ENCODE measurements around the gene SDR42E1.
"Not testable (repeated sequence)": the region's sequence is repeated elsewhere in the genome, so short reads cannot be mapped to it uniquely, and the experiment has no call there.

The SDR42E1 gene

DNA sequence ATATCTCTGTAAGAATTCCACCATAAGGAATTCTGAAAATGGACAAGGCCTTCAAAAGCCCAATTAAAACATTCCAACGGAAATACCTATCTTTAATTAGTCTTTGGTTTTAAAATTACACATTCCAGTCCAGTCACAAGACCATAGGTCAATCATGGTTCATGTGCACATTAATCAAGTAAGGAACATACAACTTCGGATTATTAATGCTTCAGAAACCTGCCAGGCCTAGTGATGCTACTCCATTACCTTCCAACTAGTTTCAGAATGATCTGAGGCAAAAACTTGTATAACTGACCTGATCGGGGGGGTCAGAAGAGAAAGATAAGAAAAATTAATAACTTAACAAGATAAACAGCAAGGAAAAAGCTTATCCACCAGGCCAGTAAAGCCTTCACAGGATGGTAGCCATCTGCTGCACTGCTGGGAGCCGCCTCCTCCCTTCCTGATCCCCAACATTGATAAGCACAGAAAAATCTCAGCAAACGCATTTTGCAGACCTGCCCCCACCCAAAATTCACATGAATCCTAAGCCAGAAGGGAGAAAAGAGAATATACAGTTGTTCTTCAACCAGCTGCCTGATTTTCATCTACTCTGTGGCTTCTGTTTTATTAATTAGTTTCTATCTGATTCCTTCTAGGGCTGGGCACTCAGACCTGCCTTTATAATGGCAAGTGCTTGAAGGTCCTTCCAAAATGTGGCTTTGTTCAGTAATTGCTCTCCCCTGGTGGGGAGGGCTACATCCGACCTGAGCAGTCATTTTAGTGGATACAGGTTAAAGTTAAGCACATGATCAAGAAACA, 6.0 kb downstream of the SDR42E1 start:
- peaks cover 4% of the 10 kb centered on the region for H3K4me1 Mint-ChIP-seq
- peaks cover 22% of the 10 kb centered on the region for H3K9me3 Mint-ChIP-seq
- CTCF ChIA-PET = no interaction called here
- peaks cover 23% of the 10 kb centered on the region for H3K36me3 Mint-ChIP-seq
- no peak for DNase-seq
- no peak overlapping the region for H3K4me3 Mint-ChIP-seq
- H3K27ac Mint-ChIP-seq = no peak overlapping the region
- no peaks in the 10 kb centered on the region for H3K27me3 Mint-ChIP-seq

DNA sequence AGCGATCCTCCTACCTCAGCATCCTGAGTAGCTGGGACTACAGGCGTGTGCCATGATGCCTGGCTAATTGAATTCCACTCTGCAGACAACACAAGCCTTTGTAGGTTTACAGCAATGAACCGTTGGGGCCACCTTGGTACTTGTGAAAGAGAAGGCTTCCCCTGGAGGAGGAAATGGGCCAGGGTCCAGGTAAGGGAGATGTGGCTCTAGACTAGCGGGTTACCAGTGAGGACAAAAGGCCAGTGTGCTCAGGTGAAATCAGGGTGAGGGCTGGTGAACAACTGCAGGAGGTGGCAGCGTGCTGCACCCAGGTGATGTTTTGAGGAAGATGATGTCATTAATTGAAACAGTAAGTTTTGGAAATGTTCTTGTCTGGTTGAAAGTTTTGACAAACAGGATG, 6.7 kb downstream of the SDR42E1 start:
- CTCF ChIA-PET = no interaction called here
- DNase-seq = no peak
- H3K9me3 Mint-ChIP-seq = peaks cover 16% of the 10 kb centered on the region
- H3K4me3 Mint-ChIP-seq = no peak overlapping the region
- H3K27ac Mint-ChIP-seq = no peak overlapping the region
- peaks cover 26% of the 10 kb centered on the region for H3K36me3 Mint-ChIP-seq
- H3K27me3 Mint-ChIP-seq = no peaks in the 10 kb centered on the region
- no peaks in the 10 kb centered on the region for H3K4me1 Mint-ChIP-seq

DNA sequence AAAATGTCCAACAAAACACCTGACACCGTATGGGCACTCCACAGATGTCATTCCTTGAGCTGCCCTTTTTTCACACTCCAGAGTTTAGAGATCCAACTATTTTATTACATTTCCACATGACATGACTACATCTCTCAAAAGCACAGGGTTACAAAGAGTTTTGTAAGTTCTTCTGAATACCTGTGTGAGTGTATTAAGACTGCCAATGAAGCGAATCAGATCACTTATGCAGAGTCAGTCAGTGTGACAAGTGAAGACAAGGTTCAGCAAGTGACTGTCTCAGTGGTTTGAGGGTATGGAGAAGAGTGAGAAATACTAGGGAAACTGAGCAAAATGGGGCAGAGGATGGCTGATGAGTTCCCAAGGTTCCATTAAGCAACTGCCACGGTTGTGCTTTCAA, 8.4 kb downstream of the SDR42E1 start:
- no peaks in the 10 kb centered on the region for H3K4me1 Mint-ChIP-seq
- no peak for DNase-seq
- H3K9me3 Mint-ChIP-seq = no peaks in the 10 kb centered on the region
- no peak overlapping the region for H3K27ac Mint-ChIP-seq
- H3K4me3 Mint-ChIP-seq = no peak overlapping the region
- no peaks in the 10 kb centered on the region for H3K27me3 Mint-ChIP-seq
- peaks cover 22% of the 10 kb centered on the region for H3K36me3 Mint-ChIP-seq
- CTCF ChIA-PET = no interaction called here

DNA sequence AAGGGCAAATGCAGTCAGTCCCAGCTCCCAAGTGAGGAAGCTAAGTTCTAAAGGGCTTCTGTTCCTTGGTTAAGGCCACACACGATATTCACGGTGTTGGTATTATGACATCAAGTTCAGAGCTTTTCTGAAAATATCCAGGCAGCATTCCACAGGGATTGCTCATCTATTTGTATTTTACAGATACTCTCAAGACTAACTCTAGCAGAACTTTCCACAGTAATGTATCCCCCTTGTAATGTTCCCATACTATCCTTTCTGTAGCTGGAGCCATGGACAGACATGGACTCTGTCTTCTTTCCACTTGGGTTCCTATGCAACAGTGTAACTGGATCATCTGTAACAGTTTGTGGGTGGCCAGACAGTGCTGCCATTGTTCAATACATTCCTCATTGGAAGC, 13.5 kb downstream of the SDR42E1 start:
- H3K9me3 Mint-ChIP-seq = no peaks in the 10 kb centered on the region
- DNase-seq = no peak

DNA sequence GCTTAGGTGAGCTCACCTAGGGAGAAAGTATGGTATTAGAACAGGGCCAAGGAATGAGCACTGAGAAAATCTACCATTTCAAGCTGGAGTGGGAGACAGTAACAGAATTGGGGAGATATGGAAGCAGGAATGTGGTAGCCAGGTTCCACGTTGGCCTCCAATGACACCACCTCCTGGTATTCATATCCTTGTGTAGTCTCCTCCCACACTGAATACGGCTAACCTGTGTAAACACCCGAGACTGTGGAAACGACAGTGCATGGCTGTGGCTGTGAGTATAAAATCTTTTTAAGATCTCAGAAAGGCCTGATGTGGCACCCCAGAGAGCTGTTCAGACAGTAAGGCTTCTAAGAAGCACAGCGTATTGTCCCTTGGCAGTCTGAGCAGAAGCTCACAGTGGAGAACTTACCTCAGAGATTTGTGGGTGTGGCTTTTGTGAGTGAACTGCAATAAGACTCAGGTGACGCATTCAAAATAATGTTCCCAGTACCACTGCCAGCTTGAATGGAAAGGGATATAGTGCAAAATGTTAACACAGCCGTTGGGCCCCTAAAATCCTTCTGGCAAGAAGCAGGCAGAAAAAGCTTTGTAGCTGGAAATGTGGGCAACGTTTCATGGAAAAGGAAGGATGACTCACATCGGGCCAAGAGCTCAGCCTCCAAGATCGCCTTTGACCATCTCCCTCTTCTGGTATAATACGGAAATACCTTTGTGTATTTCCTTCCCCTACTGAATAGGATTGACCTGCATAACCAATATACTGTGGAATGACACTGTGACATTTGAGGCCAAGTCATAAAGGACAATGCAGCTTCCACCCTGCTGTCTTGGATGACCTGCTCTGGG, 14.4 kb downstream of the SDR42E1 start:
- CTCF ChIA-PET = interaction anchor here (1.6 to 1.7 kb wide), 2 partner anchors 107 to 233 kb away, joined by 4 to 6 read pairs; no protein-coding TSS in a partner anchor
- Mint-ChIP-seq H3K27ac (no peak overlapping the region), H3K27me3 (no peaks in the 10 kb centered on the region), H3K4me1 (no peaks in the 10 kb centered on the region), H3K36me3 (peaks cover 16% of the 10 kb centered on the region), H3K9me3 (no peaks in the 10 kb centered on the region), H3K4me3 (no peak overlapping the region)
- no peak for DNase-seq

More for the DNA sequence above, 13.5 kb downstream of the SDR42E1 start:
- H3K4me1 Mint-ChIP-seq = no peaks in the 10 kb centered on the region
- no peak overlapping the region for H3K27ac Mint-ChIP-seq
- H3K27me3 Mint-ChIP-seq = no peaks in the 10 kb centered on the region
- no peak overlapping the region for H3K4me3 Mint-ChIP-seq
- peaks cover 20% of the 10 kb centered on the region for H3K36me3 Mint-ChIP-seq
- CTCF ChIA-PET = interaction anchor here (0.5 to 1.7 kb wide), 2 partner anchors 108 to 245 kb away, joined by 3 to 6 read pairs; no protein-coding TSS in a partner anchor

DNA sequence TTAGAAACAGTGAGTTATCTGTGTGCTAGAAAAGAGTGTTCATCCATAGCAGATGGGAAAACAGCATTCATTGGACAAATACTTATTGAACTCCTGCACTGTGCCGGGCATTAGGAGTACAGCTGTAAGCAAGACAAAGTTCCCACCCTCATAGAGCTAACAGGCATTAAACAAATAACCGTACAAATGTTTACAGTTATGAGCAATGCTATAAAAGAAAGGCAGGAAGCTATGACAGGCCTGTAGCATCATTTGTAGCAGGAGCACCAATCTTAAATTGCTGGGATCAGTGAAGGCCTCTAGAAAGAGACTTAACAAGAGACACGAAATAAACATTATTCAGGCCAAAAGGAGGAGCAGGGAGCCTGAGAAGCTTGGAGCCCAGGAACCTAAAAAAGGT, 15.6 kb downstream of the SDR42E1 start:
- no peak overlapping the region for H3K4me3 Mint-ChIP-seq
- H3K36me3 Mint-ChIP-seq = peaks cover 15% of the 10 kb centered on the region
- CTCF ChIA-PET = interaction anchor here (1.6 kb wide), 1 partner anchor 235 kb away, joined by 4 read pairs; no protein-coding TSS in a partner anchor
- no peaks in the 10 kb centered on the region for H3K4me1 Mint-ChIP-seq
- no peak for DNase-seq
- no peak overlapping the region for H3K27ac Mint-ChIP-seq
- no peaks in the 10 kb centered on the region for H3K27me3 Mint-ChIP-seq
- no peaks in the 10 kb centered on the region for H3K9me3 Mint-ChIP-seq

DNA sequence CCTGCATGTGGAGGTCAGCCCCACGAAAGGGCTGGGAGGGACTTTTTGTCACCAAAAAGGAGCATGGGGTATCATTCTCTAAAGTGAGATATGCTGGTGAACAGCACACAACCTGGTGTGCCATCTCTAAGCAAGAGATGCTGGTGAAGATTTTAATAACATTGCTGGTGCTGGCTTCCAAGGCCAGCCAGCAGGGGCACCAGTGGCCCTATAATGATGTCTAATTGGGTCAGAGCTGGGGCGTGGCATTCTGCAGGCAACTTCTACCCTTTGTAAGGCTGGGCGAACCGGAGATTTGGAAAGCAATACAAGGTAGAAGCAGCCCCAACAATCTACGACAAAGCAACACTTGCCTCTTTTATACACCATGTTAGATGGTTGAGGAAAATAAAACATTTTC, 16.8 kb downstream of the SDR42E1 start:
- Mint-ChIP-seq H3K27ac (no peak overlapping the region), H3K9me3 (no peaks in the 10 kb centered on the region), H3K4me1 (no peaks in the 10 kb centered on the region), H3K27me3 (no peaks in the 10 kb centered on the region), H3K4me3 (no peak overlapping the region), H3K36me3 (peaks cover 9% of the 10 kb centered on the region)
- no peak for DNase-seq
- CTCF ChIA-PET = no interaction called here

DNA sequence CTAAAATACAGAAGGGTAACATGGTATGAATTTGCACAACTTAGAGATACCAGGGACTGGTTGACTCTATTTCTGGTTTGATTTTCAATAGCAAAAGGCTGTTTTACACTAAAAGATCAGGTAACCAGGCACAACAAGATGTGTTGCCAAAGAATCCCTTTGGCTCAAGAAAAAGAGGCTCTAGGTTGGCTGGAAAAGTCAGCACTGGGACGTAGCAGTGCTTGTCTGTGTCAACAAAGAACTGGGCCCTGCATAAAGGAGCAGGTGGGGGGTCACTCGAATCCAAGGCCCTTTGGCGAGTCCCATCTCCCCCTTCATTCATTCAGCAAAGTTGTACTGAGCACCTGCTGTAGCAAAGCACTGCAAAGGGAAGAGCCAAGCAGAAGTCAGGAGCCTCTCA, 18.4 kb downstream of the SDR42E1 start:
- no peak overlapping the region for H3K4me3 Mint-ChIP-seq
- H3K27me3 Mint-ChIP-seq = no peaks in the 10 kb centered on the region
- no peaks in the 10 kb centered on the region for H3K4me1 Mint-ChIP-seq
- peaks cover 2% of the 10 kb centered on the region for H3K36me3 Mint-ChIP-seq
- no peak overlapping the region for H3K27ac Mint-ChIP-seq
- no peaks in the 10 kb centered on the region for H3K9me3 Mint-ChIP-seq
- no peak for DNase-seq
- CTCF ChIA-PET = no interaction called here

DNA sequence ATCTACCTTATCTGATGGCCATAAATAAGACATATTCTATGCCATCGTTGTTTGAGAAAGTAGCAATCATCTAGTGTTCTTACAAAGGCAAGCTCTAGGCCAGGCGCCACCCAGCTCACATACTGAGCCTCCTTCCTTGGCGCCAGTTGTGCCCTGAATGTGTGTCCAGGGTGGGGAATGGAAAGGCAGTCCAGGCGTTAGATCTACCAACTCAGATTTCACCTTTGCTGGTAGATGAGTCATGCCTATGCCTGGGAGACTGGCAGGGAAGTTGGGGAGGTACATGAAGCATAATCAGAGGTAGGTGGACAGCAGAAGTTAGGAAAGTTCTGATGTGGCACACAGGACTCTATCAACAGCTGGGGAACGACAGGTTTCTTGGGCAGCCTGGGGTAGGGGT, 23.6 kb downstream of the SDR42E1 start:
- no peak overlapping the region for H3K27ac Mint-ChIP-seq
- no peak overlapping the region for H3K4me3 Mint-ChIP-seq
- no peaks in the 10 kb centered on the region for H3K27me3 Mint-ChIP-seq
- no peaks in the 10 kb centered on the region for H3K36me3 Mint-ChIP-seq
- H3K9me3 Mint-ChIP-seq = no peaks in the 10 kb centered on the region
- CTCF ChIA-PET = no interaction called here
- DNase-seq = no peak
- no peaks in the 10 kb centered on the region for H3K4me1 Mint-ChIP-seq

DNA sequence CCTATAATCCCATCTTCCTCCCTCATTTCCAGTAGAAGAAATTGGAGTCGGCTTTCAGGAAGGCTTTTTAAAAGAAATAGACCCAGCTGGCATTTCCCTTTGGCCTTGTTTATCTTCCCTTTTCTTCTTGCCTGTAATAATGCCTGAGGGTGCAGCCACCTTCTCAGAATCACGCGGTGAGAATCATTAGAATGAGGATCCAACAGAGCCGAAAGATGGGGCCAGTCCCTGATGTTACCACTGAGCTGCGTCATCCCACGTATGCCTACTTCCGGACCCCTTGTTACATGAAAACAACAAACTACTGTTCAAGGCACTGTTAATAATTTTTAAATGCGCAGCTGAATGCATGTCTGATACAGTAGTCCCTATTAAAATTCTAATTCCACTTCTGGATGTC, 24.1 kb downstream of the SDR42E1 start:
- H3K36me3 Mint-ChIP-seq = no peaks in the 10 kb centered on the region
- H3K27ac Mint-ChIP-seq = no peak overlapping the region
- no peaks in the 10 kb centered on the region for H3K27me3 Mint-ChIP-seq
- H3K4me3 Mint-ChIP-seq = no peak overlapping the region
- H3K9me3 Mint-ChIP-seq = no peaks in the 10 kb centered on the region
- no peak for DNase-seq
- no peaks in the 10 kb centered on the region for H3K4me1 Mint-ChIP-seq
- CTCF ChIA-PET = no interaction called here

DNA sequence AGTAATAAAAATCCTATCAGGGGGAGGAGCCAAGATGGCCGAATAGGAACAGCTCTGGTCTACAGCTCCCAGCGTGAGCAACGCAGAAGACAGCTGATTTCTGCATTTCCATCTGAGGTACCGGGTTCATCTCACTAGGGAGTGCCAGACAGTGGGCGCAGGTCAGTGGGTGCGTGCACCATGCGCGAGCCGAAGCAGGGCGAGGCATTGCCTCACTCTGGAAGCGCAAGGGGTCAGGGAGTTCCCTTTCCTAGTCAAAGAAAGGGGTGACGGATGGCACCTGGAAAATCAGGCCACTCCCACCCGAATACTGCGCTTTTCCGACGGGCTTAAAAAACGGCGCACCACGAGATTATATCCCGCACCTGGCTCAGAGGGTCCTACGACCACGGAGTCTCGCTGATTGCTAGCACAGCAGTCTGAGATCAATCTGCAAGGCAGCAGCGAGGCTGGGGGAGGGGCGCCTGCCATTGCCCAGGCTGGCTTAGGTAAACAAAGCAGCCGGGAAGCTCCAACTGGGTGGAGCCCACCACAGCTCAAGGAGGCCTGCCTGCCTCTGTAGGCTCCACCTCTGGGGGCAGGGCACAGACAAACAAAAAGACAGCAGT, 33.8 kb downstream of the SDR42E1 start:
- H3K27ac Mint-ChIP-seq, H3K4me3 Mint-ChIP-seq, H3K36me3 Mint-ChIP-seq, H3K9me3 Mint-ChIP-seq, CTCF ChIA-PET, H3K4me1 Mint-ChIP-seq, H3K27me3 Mint-ChIP-seq, DNase-seq: not testable (repeated sequence)

DNA sequence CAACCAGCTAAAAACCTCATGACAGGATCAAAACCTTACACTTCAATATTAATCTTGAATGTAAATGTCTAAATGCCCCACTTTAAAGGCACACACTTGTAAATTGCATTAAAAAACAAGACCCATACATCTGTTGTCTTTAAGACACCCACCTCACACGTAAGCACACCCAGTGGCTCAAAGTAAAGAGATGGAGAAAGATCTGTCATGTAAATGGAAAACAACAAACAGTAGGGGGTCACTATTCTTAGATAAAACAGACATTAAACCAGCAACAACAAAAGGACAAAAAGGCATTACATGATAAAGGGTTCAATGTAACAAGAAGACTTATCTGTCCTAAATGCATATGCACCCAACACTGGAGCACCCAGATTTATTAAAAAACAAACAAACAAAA, 35.6 kb downstream of the SDR42E1 start:
- H3K4me3 Mint-ChIP-seq = no peak overlapping the region
- CTCF ChIA-PET = no interaction called here

DNA sequence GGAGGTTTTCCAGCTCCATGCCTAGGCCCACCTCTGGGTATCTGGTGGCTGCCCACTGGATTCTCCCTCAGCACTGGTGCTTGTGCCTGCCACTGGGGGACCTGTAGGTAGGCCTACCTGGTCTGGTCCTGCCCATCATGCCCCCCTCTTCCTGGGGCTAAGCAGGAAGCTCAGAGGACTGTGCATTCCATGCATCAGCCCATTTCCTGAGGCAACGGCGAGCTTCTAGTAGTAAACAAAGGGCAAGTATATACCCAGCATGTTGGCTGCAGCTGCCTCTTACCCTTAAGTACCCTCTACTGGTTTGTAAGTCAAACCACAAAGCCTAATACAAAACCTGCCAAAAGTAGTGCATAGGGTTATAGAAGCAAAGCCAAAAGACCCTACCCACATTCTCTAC, 37.5 kb downstream of the SDR42E1 start:
- H3K27me3 Mint-ChIP-seq = no peaks in the 10 kb centered on the region
- H3K4me3 Mint-ChIP-seq = no peak overlapping the region
- no peak overlapping the region for H3K27ac Mint-ChIP-seq
- H3K4me1 Mint-ChIP-seq = no peaks in the 10 kb centered on the region
- no peak for DNase-seq
- peaks cover 6% of the 10 kb centered on the region for H3K9me3 Mint-ChIP-seq
- H3K36me3 Mint-ChIP-seq = peaks cover 1% of the 10 kb centered on the region
- CTCF ChIA-PET = no interaction called here

More for the DNA sequence above, 35.6 kb downstream of the SDR42E1 start:
- H3K4me1 Mint-ChIP-seq = no peaks in the 10 kb centered on the region
- peaks cover 1% of the 10 kb centered on the region for H3K36me3 Mint-ChIP-seq
- no peak overlapping the region for H3K27ac Mint-ChIP-seq
- no peaks in the 10 kb centered on the region for H3K27me3 Mint-ChIP-seq
- H3K9me3 Mint-ChIP-seq = peaks cover 6% of the 10 kb centered on the region
- no peak for DNase-seq

DNA sequence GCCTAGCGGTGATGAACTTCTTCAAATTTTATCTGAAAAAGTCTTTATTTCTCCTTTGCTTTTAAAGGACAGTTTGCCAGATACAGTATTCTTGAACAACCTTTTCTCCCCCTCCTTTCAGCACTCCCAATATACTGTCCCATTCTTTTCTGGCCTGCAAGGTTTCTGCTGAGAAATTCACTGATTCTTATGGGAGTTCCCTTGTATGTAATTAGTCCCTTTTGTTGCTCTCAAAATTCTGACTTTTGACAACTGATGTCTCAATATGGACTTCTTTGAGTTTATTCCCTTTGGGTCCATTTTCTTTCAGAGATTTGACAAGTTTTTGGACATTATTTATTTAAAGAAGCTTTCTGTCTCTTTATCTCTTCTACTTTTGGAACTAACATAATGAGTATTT, 39.4 kb downstream of the SDR42E1 start:
- no peak overlapping the region for H3K4me3 Mint-ChIP-seq
- H3K9me3 Mint-ChIP-seq = peaks cover 6% of the 10 kb centered on the region
- no peak for DNase-seq
- H3K36me3 Mint-ChIP-seq = peaks cover 1% of the 10 kb centered on the region
- no peaks in the 10 kb centered on the region for H3K27me3 Mint-ChIP-seq
- no peaks in the 10 kb centered on the region for H3K4me1 Mint-ChIP-seq
- CTCF ChIA-PET = no interaction called here
- H3K27ac Mint-ChIP-seq = no peak overlapping the region

All from activated naive CD4-positive, alpha-beta T cell treated with anti-CD3 and anti-CD28 coated beads, Interleukin-2, amount 10 ng/mL, durations not matched to agents 7 days and 5 days (primary cell).